Stomach (tissue), 9 donors: ENCODE measurements around the gene COG2. TPM values are rescaled to one million over a fixed set of nuclear protein-coding genes. Genes with fewer than 3 reads are reported as not detected.

ENCODE experiments used
- DNase-seq, 2 donors: peaks; one replicate each; pipeline versions ENCODE4 v3.0.0 to v3.0.0-alpha.2; 2013 to 2019
- H3K27ac ChIP-seq, 5 donors: fragments of 200-600 bp in 4 of 5; sonication (generic) in 4 of 5; one replicate each; pipeline ENCODE4 v1.5.1; 2013 to 2019; ENCODE audit warnings: mild to moderate bottlenecking in 1 of 5, moderate library complexity in 1 of 5
- H3K27me3 ChIP-seq, 3 donors: fragments of 200-600 bp; sonication (generic); one replicate each; pipeline ENCODE4 v1.5.1; 2017 to 2019; ENCODE audit warnings: mixed run types in 1 of 3
- H3K36me3 ChIP-seq, 4 donors: fragments of 200-600 bp; sonication (generic); 1 replicate in 3 of 4; 2 replicates in 1 of 4; pipeline ENCODE4 v1.5.1; 2016 to 2019
- H3K4me1 ChIP-seq, 4 donors: fragments of 200-600 bp; sonication (generic); one replicate each; pipeline ENCODE4 v1.5.1; 2016 to 2019
- H3K4me3 ChIP-seq, 4 donors: fragments of 200-600 bp; sonication (generic) in 3 of 4; one replicate each; pipeline ENCODE4 v1.5.1; 2016 to 2019; ENCODE audit warnings: mild to moderate bottlenecking in 1 of 4
- H3K9me3 ChIP-seq, 4 donors: fragments of 200-600 bp; sonication (generic); one replicate each; pipeline ENCODE4 v1.5.1; 2016 to 2019
- EP300 ChIP-seq: sonication (generic); formaldehyde crosslinking; IDR thresholded peaks from one replicate; pipeline ENCODE4 v1.6.1; 2017; ENCODE audit warnings: antibody characterized with exemption
- POLR2A ChIP-seq, 4 donors: fragments of 450-650 bp; IDR thresholded peaks; one replicate each; pipeline ENCODE4 v1.6.1; 2016; ENCODE audit warnings: antibody characterized with exemption in 4 of 4, control low read depth in 2 of 4, mild to moderate bottlenecking in 1 of 4, moderate library complexity in 1 of 4
- POLR2AphosphoS5 ChIP-seq, 3 donors: sonication (generic); formaldehyde crosslinking; IDR thresholded peaks; one replicate each; pipeline ENCODE4 v1.6.1; 2016; ENCODE audit warnings: antibody characterized with exemption in 3 of 3
- WGBS, 5 donors: extraction: QIAGEN DNeasy Blood & Tissue Kit in 3 of 5; methylation state at CpG; one replicate each; pipeline versions ENCODE4 v1.1.5 to v1.1.7; 2013 to 2018; 5-methylcytosine and 5-hydroxymethylcytosine counted together
- intact Hi-C: fragments of 100-400 bp; cut with DNase I; formaldehyde crosslinking; loops from one replicate; pipeline ENCODE4 v1.15.1; 2023; ENCODE audit warnings: low total_unique reads
- polyA plus RNA-seq, 3 donors: library from polyadenylated mRNA; stranded (reverse); fragments of 200-250 nt; gene quantifications; one replicate each; pipeline ENCODE4 v1.2.3, GENCODE V29; 2013
- total RNA-seq, 5 donors: library from RNA; depleted of rRNA; stranded (reverse); fragments of >200 nt; gene quantifications; one replicate each; pipeline versions ENCODE4 v1.1.0 to v1.2.3, GENCODE V29; 2014 to 2016
- TF ChIP-seq, protein P1 (sequence below), 7 experiments: fragments of 450-650 bp in 4 of 7; fragments of 200-600 bp in 3 of 7; sonication (generic) in 3 of 7; IDR thresholded peaks; one replicate each; pipeline ENCODE4 v1.5.1; 2016 to 2019; ENCODE audit warnings: antibody characterized with exemption in 7 of 7, control low read depth in 2 of 7, mild to moderate bottlenecking in 1 of 7
- donor health status: healthy with polysubstance abuse.
- donor health status: Bipolar disorder and iron deficiency.
- donor health status: healthy.

Gene COG2
- total and polyA plus RNA-seq, 8 donors, result 8.9 to 51.3 (median 20.7) TPM

DNA sequence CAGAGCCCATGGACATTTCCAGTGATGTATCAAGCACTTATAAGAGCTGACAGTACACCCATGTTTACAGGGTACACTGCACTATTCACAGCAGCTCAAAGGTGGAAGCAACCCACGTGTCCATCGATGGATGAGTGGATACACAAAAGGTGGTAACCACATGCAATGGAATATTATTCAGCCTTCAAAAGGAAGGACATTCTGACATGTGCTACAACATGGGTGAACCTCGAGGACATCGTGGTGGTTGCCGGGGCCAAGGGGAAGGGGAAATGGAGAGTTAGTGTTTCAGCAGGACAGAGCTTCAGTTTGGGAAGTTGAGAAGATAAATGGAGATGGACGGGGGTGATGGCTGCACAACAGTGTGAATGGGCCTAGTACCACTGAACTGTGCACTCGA is 62.5 kb downstream of the COG2 start:
- no peak for TF ChIP-seq POLR2AphosphoS5 (IDR thresholded peaks at IDR 0.05)
- TF ChIP-seq, protein P1, sequence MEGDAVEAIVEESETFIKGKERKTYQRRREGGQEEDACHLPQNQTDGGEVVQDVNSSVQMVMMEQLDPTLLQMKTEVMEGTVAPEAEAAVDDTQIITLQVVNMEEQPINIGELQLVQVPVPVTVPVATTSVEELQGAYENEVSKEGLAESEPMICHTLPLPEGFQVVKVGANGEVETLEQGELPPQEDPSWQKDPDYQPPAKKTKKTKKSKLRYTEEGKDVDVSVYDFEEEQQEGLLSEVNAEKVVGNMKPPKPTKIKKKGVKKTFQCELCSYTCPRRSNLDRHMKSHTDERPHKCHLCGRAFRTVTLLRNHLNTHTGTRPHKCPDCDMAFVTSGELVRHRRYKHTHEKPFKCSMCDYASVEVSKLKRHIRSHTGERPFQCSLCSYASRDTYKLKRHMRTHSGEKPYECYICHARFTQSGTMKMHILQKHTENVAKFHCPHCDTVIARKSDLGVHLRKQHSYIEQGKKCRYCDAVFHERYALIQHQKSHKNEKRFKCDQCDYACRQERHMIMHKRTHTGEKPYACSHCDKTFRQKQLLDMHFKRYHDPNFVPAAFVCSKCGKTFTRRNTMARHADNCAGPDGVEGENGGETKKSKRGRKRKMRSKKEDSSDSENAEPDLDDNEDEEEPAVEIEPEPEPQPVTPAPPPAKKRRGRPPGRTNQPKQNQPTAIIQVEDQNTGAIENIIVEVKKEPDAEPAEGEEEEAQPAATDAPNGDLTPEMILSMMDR (IDR thresholded peaks at IDR 0.05), result no peak
- TF ChIP-seq EP300, result no peak
- TF ChIP-seq POLR2A (IDR thresholded peaks at IDR 0.05), result no peak
- WGBS, 5 donors, result 90 to 97% (median 96%) methylated on average over 7 of the region's 7 CpGs
- peaks cover 0 to 22% (median 8%) of the 10 kb centered on the region in 4 donors for H3K4me1 ChIP-seq
- intact Hi-C loops, result no loop called here
- no peaks in the 10 kb centered on the region for H3K36me3 ChIP-seq
- no peak overlapping the region for H3K27ac ChIP-seq
- no peaks in the 10 kb centered on the region for H3K27me3 ChIP-seq
- no peak for DNase-seq
- no peaks in the 10 kb centered on the region for H3K9me3 ChIP-seq
- H3K4me3 ChIP-seq, result no peak overlapping the region

GRCh38 chr1:230705289-230706019 is 63.2 kb downstream of the COG2 start:
- Histone ChIP-seq H3K4me3 (no peak overlapping the region), H3K4me1 (peaks cover 0 to 22% (median 8%) of the 10 kb centered on the region in 4 donors), H3K36me3 (no peaks in the 10 kb centered on the region), H3K27me3 (no peaks in the 10 kb centered on the region), H3K27ac (no peak overlapping the region), H3K9me3 (no peaks in the 10 kb centered on the region)
- 77 to 87% (median 80%) methylated on average over 15 to 18 of the region's 18 CpGs for WGBS, 5 donors
- TF ChIP-seq, protein P1 (IDR thresholded peaks at IDR 0.05), result no peak
- no peak for TF ChIP-seq POLR2AphosphoS5 (IDR thresholded peaks at IDR 0.05)
- intact Hi-C loops, result no loop called here
- no peak for DNase-seq

- Histone ChIP-seq H3K27me3 (no peaks in the 10 kb centered on the region), H3K4me1 (peaks cover 0 to 22% (median 8%) of the 10 kb centered on the region in 4 donors), H3K9me3 (no peaks in the 10 kb centered on the region), H3K27ac (no peak overlapping the region), H3K36me3 (no peaks in the 10 kb centered on the region), H3K4me3 (no peak overlapping the region)
- 88 to 93% (median 91%) methylated on average over 7 to 9 of the region's 9 CpGs for WGBS, 5 donors
- intact Hi-C loops, result no loop called here
- TF ChIP-seq POLR2AphosphoS5 (IDR thresholded peaks at IDR 0.05) (no peak), POLR2A (IDR thresholded peaks at IDR 0.05) (no peak), EP300 (no peak)
- TF ChIP-seq, protein P1 (IDR thresholded peaks at IDR 0.05), result no peak
- DNase-seq, result no peak
These were observed 63.9 kb downstream of the COG2 start for GRCh38 chr1:230706020-230706699.

DNA sequence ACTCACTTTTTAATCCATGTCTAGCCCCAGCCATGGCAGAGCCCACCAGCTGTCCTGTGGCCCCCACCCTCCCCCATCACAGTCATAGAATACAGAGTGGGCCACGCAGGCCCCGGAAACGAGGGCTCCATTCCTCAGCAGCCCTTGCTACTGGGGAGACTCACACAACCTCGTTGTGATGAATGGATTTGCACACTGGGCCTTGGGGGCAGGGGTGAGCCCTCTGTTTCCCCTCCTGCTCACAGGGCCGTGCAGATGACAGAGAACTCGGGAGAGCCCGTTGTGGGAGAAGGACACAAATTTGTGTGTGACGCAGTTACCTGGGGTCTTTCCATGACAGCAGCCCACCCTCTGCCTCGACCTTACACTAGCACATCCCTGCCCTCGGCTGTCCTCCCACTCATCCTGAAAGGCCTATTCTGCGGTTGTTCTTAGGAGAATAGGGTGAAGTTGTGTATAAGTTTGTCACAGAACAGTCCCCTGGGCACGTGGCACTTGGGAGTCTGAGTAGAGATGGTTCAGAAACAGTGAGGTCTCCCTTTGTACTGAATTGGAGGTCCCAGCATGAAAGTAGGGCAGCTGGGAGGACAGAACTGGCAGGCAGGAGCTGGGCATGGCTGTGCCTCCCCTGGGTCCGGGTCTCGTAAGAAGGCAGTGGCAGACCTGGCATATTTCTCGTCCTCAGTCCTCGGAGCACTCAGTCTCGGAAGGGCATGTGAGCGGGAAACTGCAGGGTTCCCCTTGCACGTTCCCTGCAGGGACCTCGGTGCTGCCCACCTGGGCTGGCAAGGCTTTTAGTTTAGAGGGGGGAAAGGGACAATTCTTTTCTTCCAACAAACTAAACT is 64.8 kb downstream of the COG2 start:
- intact Hi-C loops, result no loop called here
- TF ChIP-seq, protein P1 (IDR thresholded peaks at IDR 0.05), result no peak
- TF ChIP-seq POLR2A (IDR thresholded peaks at IDR 0.05), result no peak
- no peak for TF ChIP-seq POLR2AphosphoS5 (IDR thresholded peaks at IDR 0.05)
- TF ChIP-seq EP300, result no peak
- WGBS, 5 donors, result 87 to 92% (median 90%) methylated on average over 20 of the region's 20 CpGs

More for the DNA sequence above, 64.8 kb downstream of the COG2 start:
- no peaks in the 10 kb centered on the region for H3K36me3 ChIP-seq
- H3K4me1 ChIP-seq, result peaks cover 0 to 19% (median 8%) of the 10 kb centered on the region in 4 donors
- no peaks in the 10 kb centered on the region for H3K9me3 ChIP-seq
- no peak overlapping the region for H3K27ac ChIP-seq
- no peak for DNase-seq
- no peak overlapping the region for H3K4me3 ChIP-seq
- no peaks in the 10 kb centered on the region for H3K27me3 ChIP-seq
